Measurements from ENCODE around the gene FEM1B. TPM values are rescaled to one million over a fixed set of nuclear protein-coding genes. Genes with fewer than 3 reads are reported as not detected.

Gene FEM1B
- total and polyA plus RNA-seq, 2 donors (not counting 3 experiments of a cell fraction or from before 2014, with no cell fraction given) = 11.1 to 33.2 TPM

- ChIA-PET CTCF (interaction anchor here (1.0 kb wide), 2 partner anchors 22 to 31 kb away, joined by 3 read pairs; no protein-coding TSS in a partner anchor), POLR2A (no interaction called here)
- BruUV-seq (replicated peaks) = no TSS peak
- Histone ChIP-seq H4K20me1 (replicated peaks; ENCODE audit: control insufficient read depth, extremely low read depth, insufficient read depth, low read length) (peaks cover 2% of the 10 kb centered on the region), H3K9me1 (replicated peaks; ENCODE audit: control insufficient read depth, extremely low read depth, insufficient read depth, low read length) (no peaks in the 10 kb centered on the region), H3K36me3 (ENCODE audit: control insufficient read depth in 2 of 2, extremely low read depth in 1 of 2, insufficient read depth in 2 of 2, low read length in 2 of 2) (no peaks in the 10 kb centered on the region), H2AFZ (ENCODE audit: low read depth, low read length) (no peak overlapping the region), H3K27ac (ENCODE audit: insufficient read depth, low read depth, low read length) (no peak overlapping the region), H3K27me3 (ENCODE audit: control insufficient read depth in 2 of 2, insufficient read depth in 2 of 2, low read length in 2 of 2) (no peaks in the 10 kb centered on the region), H3K4me3 (replicated peaks in 1 of 3; ENCODE audit: insufficient read depth in 1 of 3, low read depth in 1 of 3, low read length in 3 of 3) (no peak overlapping the region), H3K4me2 (ENCODE audit: insufficient read depth, low read length) (no peak overlapping the region), H3K9ac (replicated peaks; ENCODE audit: extremely low read depth, insufficient read depth, low read length) (no peak overlapping the region), H3K9me3 (replicated peaks; ENCODE audit: control insufficient read depth, insufficient read depth, low read length) (no peaks in the 10 kb centered on the region), H3K79me2 (ENCODE audit: control insufficient read depth, insufficient read depth, low read length) (peaks cover 20% of the 10 kb centered on the region), H3K4me1 (ENCODE audit: control insufficient read depth, extremely low read depth, insufficient read depth, low read length) (peaks cover 32% of the 10 kb centered on the region)
- intact Hi-C loops (cut with micrococcal nuclease) (no loop called here), dilution Hi-C loops (cut with MboI; ENCODE audit: extremely low pct_ligation_motif_present, low sequenced_read_pairs) (no loop called here)
- no peak for TF ChIP-seq EZH2 (IDR thresholded peaks at IDR 0.05; ENCODE audit: borderline replicate concordance, low read depth, low read length, severe bottlenecking)
- no peak for TF ChIP-seq FOS (IDR thresholded peaks at IDR 0.05; ENCODE audit: borderline replicate concordance, insufficient read depth, low read length)
- no peak for TF ChIP-seq CTCF (IDR thresholded peaks at IDR 0.05; ENCODE audit: extremely low read depth in 1 of 2, insufficient read depth in 1 of 2, low read depth in 1 of 2, low read length in 2 of 2)
- no peak for TF ChIP-seq GATA2 (IDR thresholded peaks at IDR 0.05; ENCODE audit: insufficient read depth, insufficient read length, low read depth, low read length)
- TF ChIP-seq MYC (IDR thresholded peaks at IDR 0.05; ENCODE audit: low read depth, low read length) = no peak
- FAIRE-seq = no peak
- no peak for DNase-seq (ENCODE audit: low read depth, low spot score)
Measured at GRCh38 chr15:68275165-68275746, 2.3 kb upstream of the FEM1B start.
